Tibial nerve (tissue), 4 donors: ENCODE data around the gene CDH4.

ENCODE experiments used
- EP300 ChIP-seq, 2 donors: sonication (generic); formaldehyde crosslinking; IDR thresholded peaks; one replicate each; pipeline ENCODE4 v1.6.1; 2017; ENCODE audit warnings: antibody characterized with exemption in 2 of 2, mild to moderate bottlenecking in 1 of 2
- POLR2A ChIP-seq, 2 donors: fragments of 450-650 bp; IDR thresholded peaks; one replicate each; pipeline ENCODE4 v1.6.1; 2017; ENCODE audit warnings: antibody characterized with exemption in 2 of 2, mild to moderate bottlenecking in 2 of 2, moderate library complexity in 2 of 2
- TF ChIP-seq, protein P1 (sequence below), 5 experiments: fragments of 200-600 bp in 3 of 5; fragments of 450-650 bp in 2 of 5; sonication (generic) in 3 of 5; IDR thresholded peaks; one replicate each; pipeline ENCODE4 v1.5.1; 2016 to 2019; ENCODE audit warnings: antibody characterized with exemption in 5 of 5, mild to moderate bottlenecking in 3 of 5, moderate library complexity in 2 of 5

GRCh38 chr20:61555566-61555965 lies 303.5 kb downstream of the CDH4 start:
- TF ChIP-seq POLR2A (IDR thresholded peaks at IDR 0.05) (no peak), EP300 (IDR thresholded peaks at IDR 0.05) (no peak)
- TF ChIP-seq, protein P1, sequence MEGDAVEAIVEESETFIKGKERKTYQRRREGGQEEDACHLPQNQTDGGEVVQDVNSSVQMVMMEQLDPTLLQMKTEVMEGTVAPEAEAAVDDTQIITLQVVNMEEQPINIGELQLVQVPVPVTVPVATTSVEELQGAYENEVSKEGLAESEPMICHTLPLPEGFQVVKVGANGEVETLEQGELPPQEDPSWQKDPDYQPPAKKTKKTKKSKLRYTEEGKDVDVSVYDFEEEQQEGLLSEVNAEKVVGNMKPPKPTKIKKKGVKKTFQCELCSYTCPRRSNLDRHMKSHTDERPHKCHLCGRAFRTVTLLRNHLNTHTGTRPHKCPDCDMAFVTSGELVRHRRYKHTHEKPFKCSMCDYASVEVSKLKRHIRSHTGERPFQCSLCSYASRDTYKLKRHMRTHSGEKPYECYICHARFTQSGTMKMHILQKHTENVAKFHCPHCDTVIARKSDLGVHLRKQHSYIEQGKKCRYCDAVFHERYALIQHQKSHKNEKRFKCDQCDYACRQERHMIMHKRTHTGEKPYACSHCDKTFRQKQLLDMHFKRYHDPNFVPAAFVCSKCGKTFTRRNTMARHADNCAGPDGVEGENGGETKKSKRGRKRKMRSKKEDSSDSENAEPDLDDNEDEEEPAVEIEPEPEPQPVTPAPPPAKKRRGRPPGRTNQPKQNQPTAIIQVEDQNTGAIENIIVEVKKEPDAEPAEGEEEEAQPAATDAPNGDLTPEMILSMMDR (IDR thresholded peaks at IDR 0.05), result no peak
